Inflammatory macrophage treated with lipopolysaccharide for 1 hour (primary cell): ENCODE measurements around the gene IRF8.
"Not testable (repeated sequence)": the region's sequence is repeated elsewhere in the genome, so short reads cannot be mapped to it uniquely, and the experiment has no call there.

Experiments
- DNase-seq, 2 donors: peaks; one replicate each; pipeline ENCODE4 v3.0.0-alpha.2; 2020 to 2022

IRF8 gene

DNA sequence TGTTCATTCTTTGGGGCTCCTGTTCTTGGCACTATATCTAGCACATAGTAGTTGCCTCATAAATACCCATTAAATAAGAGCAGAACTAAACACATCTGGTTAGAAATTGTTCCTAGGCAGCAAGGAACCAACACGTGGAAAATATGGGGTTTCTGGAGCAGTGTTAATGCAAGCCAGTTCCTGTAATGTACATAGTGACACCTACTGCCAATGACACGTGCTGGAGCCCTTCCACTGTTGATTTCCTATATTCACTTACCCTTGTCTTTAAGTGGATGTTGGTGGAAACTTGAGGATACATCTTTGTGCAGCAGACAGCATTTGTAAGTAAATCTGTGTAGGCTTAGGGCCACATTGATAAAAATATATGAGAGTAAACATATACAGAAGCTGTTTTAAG, 1.6 kb upstream of the IRF8 start:
- peak; percentile 63 to 84 for DNase-seq

GRCh38 chr16:85899444-85899843, 482 bp downstream of the IRF8 start:
- DNase-seq, result no peak

DNA sequence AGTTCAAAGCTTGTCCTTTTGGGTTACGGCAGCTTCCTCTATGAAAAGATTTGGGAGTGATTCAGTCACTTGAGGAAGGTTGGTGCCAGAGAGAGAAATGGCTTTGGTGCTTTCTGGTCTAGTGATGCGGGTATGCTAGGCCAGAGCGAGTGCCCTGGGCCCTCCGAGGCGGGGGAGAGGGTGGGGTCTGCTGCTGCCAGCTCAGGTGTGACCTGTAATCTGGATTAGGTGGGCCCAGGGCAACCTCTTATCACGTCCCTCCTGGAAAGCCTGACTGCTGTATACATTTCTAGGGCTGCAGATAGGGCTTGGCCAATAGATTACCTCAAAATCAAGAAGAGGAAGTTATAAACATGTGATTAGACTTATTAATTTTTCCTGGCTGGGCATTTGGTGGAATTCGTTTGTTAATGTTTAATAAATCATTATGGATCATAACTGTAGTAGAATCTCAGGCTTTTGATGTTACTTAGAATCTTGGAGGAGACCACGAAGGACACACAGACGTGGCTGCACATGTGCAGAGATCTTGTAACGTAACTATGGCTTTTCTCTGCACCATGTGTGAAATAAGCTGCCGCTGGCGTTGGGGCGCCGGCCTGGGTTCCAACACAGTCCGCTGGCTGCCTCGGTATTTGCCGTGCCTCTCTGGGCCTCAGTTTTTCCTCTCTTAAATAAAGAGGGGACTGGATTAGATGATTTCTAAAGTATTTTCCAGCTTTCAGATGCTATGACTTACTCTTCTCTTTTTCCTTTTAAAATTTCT, 1.2 kb downstream of the IRF8 start:
- peak in 1 of 2 donors; percentile 36 for DNase-seq

DNA sequence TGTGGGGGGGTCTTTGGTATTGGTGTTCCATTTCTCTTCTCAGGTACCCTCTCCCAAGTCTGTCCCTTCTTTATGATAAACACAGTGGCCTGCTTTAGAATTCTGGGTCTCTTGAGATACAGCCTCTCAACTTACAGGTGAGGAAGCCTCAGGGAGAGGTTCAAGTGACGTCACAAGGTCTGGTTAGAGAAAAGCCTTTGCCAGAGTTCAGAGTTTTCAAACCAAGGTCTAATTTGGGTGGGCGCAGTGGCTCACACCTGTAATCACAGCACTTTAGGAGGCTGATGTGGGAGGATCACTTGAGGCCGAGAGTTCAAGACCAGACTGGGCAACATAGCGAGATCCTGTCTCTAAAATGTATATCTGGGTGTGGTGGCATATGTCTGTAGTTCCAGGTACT, 2.1 kb downstream of the IRF8 start:
- no peak for DNase-seq

DNA sequence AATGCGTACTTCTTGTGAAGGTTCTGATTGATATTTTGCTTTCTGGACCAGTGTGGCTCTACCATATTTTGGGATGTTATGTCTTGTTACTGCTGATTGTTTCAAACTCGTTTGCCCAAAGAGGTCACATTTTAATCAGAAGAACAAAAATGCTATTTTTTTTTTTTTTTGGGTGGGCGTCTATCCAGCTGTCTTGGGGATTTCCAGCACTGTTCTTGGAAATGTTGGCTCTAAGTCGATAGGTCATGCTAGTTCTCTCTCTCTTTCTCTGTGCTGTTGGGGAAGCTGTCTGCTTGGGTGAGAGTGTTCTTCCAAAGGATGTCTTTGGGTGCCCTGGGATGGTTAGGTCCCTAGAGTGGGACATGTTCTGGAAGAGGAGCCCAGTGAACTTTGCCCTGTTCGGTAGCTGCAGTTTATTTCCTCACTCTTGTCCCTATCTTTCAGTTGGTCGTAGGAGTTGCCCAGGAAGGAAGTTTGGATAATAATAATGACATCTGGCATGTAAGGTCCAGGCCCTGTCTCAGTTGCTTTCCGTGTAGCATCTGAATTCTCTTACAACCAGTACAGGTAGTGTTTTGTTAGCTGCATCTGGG, 2.9 kb downstream of the IRF8 start:
- DNase-seq, result peak; percentile 73 to 75

- no peak for DNase-seq
Measured at GRCh38 chr16:85902366-85903155, 3.6 kb downstream of the IRF8 start.

DNA sequence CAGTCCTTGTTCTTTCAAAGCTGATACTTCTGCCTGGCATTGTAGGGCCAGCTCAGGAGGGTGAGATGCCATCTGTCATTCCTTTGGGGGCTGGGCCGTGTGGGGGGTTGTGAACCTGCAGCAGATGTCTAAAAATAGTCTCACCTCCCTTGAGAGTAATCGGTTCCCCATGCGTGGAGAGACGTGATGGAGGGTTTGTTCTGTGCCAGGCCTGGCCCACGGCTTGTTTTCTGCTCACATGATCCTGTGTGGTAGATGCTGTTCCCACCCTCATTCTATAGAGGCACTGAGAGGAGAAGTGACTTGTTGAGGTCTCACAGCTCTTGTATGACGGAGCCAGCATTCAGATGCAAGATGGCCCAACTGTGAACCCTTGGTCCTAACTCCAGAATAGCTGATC, 4.6 kb downstream of the IRF8 start:
- DNase-seq, result no peak

DNA sequence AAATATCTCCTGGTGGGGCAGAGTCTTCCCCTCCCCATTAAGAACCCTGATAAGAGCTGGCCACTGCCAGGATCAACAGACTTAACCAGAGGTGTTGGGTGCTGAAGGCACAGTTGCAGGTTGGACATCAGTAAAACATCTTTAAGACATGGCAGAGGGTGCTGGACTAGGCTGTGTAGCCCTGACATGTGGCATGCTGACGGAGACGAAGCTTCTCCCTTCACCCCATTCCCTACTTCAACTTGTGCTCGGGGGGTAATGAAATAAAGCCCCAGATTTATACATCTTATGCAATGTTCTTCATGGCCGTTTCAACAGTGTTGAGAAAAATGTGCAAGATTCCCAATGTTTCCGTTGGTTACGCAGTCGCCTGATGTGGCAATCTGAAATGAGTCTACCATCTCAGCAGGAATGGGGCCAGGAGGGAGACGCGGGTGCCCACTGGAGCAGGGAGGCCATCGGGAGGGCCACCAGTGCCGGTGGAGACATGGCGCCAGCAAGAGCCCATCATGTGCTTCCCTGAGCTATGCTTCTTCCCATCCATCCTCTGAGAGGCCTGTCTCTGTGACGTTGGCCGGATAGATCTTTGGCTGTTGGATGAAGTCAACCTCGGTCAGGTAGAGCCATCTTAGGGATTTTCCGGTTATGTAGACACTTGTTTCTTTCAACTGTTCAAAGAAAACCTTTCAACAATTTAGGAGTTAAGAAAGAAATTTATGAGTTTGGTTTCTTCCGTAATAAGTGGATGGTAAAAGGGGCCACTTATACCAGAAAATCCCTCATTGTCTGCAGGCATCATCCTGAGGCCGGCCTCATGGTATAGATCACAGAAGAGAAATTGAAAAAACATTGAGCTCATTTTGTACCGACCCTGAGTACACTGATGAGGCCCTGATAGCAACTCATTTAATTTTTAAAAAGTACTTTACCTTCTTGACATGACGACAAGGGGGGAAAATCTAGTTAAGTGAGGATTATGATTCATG, 6.4 kb downstream of the IRF8 start:
- DNase-seq, result peak; percentile 73 to 76

DNA sequence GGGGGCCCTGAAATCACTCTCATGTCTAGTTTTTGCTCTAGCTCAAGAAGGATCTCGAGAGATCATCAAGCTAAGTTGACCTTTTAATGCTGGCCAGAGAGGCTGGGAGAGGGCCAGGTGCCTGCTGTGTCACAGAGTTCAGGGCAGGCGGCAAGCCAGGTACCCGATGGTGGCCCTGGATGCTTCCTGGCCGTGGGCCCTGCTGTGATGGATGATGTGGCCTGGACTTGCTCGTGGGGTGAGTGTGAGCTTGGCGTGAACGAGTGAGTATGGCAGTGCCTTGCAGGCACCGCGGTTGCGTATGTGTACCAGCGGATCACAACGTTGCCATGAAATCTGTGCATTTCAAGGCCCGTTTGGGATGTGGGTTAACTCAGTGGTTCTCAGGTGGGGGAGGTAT, 7.4 kb downstream of the IRF8 start:
- no peak for DNase-seq

GRCh38 chr16:85907231-85907630, 8.3 kb downstream of the IRF8 start:
- DNase-seq, result not testable (repeated sequence)

DNA sequence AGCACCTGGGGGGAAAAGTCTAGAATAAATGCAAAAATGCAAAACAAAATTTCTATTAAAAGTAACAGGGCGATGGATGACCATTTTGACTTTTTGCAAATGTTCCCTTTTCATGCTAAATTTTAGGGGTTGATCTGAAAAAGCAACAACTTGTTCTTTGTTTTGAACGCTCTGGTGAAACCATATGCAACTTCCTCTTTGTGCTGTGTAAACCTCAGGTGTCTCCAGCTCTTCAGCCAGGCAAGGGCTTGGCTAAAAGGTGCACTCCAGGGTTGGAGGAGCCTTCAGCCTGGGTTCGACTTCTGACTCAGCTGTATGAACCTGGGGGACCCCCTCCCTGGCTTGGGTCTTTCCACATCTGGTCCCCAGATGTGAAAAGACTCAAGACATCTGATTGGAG, 9.5 kb downstream of the IRF8 start:
- no peak for DNase-seq

DNA sequence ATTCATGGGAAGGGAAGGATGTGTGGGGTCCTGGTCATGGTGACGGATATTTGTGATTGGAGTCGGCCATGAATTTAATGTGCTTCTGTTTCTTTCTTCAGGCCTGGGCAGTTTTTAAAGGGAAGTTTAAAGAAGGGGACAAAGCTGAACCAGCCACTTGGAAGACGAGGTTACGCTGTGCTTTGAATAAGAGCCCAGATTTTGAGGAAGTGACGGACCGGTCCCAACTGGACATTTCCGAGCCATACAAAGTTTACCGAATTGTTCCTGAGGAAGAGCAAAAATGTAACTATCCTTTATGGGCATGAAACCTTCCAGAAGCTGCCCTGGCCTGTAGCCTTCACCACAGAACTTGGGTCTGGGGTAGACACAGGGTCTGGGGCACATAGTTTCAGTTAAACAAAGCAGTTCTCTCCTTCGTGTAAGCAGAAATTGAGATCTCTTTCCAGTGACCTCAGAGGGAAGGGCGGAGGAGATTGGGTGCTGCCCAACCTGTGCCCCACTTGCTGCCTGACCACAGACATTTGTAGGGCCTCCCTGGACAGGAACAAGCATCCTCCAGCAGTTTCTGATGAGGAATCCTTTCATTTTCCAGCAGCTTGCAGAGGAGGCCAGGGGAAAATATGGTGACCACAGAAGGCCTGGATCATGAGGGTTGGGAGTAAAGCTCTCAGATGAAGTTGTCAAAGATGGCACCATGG, 10.1 kb downstream of the IRF8 start:
- peak; percentile 64 to 75 for DNase-seq

GRCh38 chr16:85909932-85910853, 11.2 kb downstream of the IRF8 start:
- no peak for DNase-seq

GRCh38 chr16:85910854-85911247, 11.9 kb downstream of the IRF8 start:
- DNase-seq, result no peak

- peak in 1 of 2 donors; percentile 59 for DNase-seq
Measured at GRCh38 chr16:85911251-85911930, 12.4 kb downstream of the IRF8 start.

GRCh38 chr16:85912211-85912974, 13.4 kb downstream of the IRF8 start:
- DNase-seq, result peak; percentile 86 to 87

GRCh38 chr16:85913141-85913601, 14.2 kb downstream of the IRF8 start:
- no peak for DNase-seq

DNA sequence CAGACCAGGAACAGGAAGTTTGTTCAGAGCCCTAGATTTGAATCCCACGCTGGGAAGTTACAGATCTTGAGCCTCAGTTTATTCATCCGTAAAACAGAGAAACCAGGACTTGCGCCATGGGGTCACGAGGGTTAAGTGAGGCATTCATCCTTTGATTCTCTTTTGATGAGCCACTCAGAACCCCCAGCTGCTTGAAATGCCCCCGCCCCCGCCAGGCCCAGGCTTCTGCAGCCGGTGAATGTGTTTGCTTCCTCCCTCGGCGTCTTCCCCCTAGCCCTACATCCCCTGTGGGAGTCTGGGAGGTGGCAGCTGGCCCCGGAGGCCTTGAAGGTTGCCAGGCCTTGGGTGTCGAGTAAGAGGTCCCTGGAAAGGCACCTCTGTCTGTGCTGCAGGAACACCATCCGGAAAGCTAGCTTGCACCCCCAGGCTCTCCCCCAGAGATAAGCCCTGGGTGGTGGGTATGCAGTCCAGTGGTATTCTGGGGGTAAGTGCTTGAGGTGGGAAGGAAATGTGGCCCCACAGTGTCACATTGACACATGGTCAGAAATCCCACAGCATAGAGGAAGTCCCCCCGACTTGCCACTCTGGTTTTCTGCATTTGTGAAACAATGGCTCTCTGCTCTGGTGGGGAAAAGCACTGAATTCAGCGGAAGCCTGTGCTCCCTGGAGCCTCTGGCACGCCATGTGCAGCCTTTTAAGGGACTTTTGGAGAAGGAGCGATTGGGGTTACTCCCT, 14.9 kb downstream of the IRF8 start:
- peak; percentile 93 to 99 for DNase-seq

GRCh38 chr16:85914423-85914794, 15.4 kb downstream of the IRF8 start:
- no peak for DNase-seq
